Measurements from ENCODE around the gene CCDC91. TPM values are rescaled to one million over a fixed set of nuclear protein-coding genes. Genes with fewer than 3 reads are reported as not detected.

The CCDC91 gene
- total RNA-seq, 1 experiment from 2014 or later, result 35.9 TPM

- intact Hi-C loops (cut with micrococcal nuclease), result no loop called here
- Mint-ChIP-seq H3K27me3 (ENCODE audit: insufficient read depth, unreplicated experiment) (no peaks in the 10 kb centered on the region), H3K4me1 (ENCODE audit: insufficient read depth, unreplicated experiment) (no peaks in the 10 kb centered on the region), H3K9me3 (ENCODE audit: unreplicated experiment) (no peaks in the 10 kb centered on the region), H3K36me3 (ENCODE audit: insufficient read depth, unreplicated experiment) (no peaks in the 10 kb centered on the region), H3K27ac (ENCODE audit: low read depth, unreplicated experiment) (no peak overlapping the region), H3K4me3 (ENCODE audit: unreplicated experiment) (no peak overlapping the region)
- TF ChIP-seq CTCF (IDR thresholded peaks at IDR 0.05; ENCODE audit: unreplicated experiment), result no peak
- no TSS peak for BruUV-seq (replicated peaks)
- ChIA-PET POLR2A (interaction anchor here (0.6 to 1.1 kb wide), 3 partner anchors 13 to 616 kb away, joined by 3 to 4 read pairs (median 3); no protein-coding TSS in a partner anchor), CTCF (interaction anchor here (0.7 to 1.8 kb wide), 3 partner anchors 13 to 1855 kb away, joined by 3 to 5 read pairs (median 3); no protein-coding TSS in a partner anchor)
- no peak for DNase-seq (ENCODE audit: unreplicated experiment)
Measured at GRCh38 chr12:28158353-28158752, 31.9 kb upstream of the CCDC91 start.

GRCh38 chr12:28159688-28160087 is 30.6 kb upstream of the CCDC91 start:
- no peak overlapping the region for H3K27ac Mint-ChIP-seq (ENCODE audit: low read depth, unreplicated experiment)
- DNase-seq (ENCODE audit: unreplicated experiment), result no peak
- POLR2A ChIA-PET, result interaction anchor here (2.0 kb wide), 1 partner anchor 10 kb away, joined by 4 read pairs; no protein-coding TSS in a partner anchor
- intact Hi-C loops (cut with micrococcal nuclease), result no loop called here
- no peak overlapping the region for H3K4me3 Mint-ChIP-seq (ENCODE audit: unreplicated experiment)
- no peaks in the 10 kb centered on the region for H3K4me1 Mint-ChIP-seq (ENCODE audit: insufficient read depth, unreplicated experiment)
- CTCF ChIA-PET, result interaction anchor here (0.9 to 1.8 kb wide), 2 partner anchors 12 to 426 kb away, joined by 3 to 5 read pairs; no protein-coding TSS in a partner anchor
- TF ChIP-seq CTCF (IDR thresholded peaks at IDR 0.05; ENCODE audit: unreplicated experiment), result no peak
- H3K36me3 Mint-ChIP-seq (ENCODE audit: insufficient read depth, unreplicated experiment), result no peaks in the 10 kb centered on the region
- no peaks in the 10 kb centered on the region for H3K27me3 Mint-ChIP-seq (ENCODE audit: insufficient read depth, unreplicated experiment)
- no peaks in the 10 kb centered on the region for H3K9me3 Mint-ChIP-seq (ENCODE audit: unreplicated experiment)
- no TSS peak for BruUV-seq (replicated peaks)

- H3K4me3 Mint-ChIP-seq (ENCODE audit: unreplicated experiment), result no peak overlapping the region
- H3K27me3 Mint-ChIP-seq (ENCODE audit: insufficient read depth, unreplicated experiment), result no peaks in the 10 kb centered on the region
- no TSS peak for BruUV-seq (replicated peaks)
- POLR2A ChIA-PET, result no interaction called here
- no peak overlapping the region for H3K27ac Mint-ChIP-seq (ENCODE audit: low read depth, unreplicated experiment)
- CTCF ChIA-PET, result no interaction called here
- no peak for DNase-seq (ENCODE audit: unreplicated experiment)
- intact Hi-C loops (cut with micrococcal nuclease), result no loop called here
- no peak for TF ChIP-seq CTCF (IDR thresholded peaks at IDR 0.05; ENCODE audit: unreplicated experiment)
- no peaks in the 10 kb centered on the region for H3K9me3 Mint-ChIP-seq (ENCODE audit: unreplicated experiment)
- H3K4me1 Mint-ChIP-seq (ENCODE audit: insufficient read depth, unreplicated experiment), result no peaks in the 10 kb centered on the region
- H3K36me3 Mint-ChIP-seq (ENCODE audit: insufficient read depth, unreplicated experiment), result no peaks in the 10 kb centered on the region
Measured at GRCh38 chr12:28161697-28162096, 28.6 kb upstream of the CCDC91 start.

- Mint-ChIP-seq H3K27ac (ENCODE audit: low read depth, unreplicated experiment) (no peak overlapping the region), H3K4me3 (ENCODE audit: unreplicated experiment) (no peak overlapping the region), H3K9me3 (ENCODE audit: unreplicated experiment) (no peaks in the 10 kb centered on the region), H3K27me3 (ENCODE audit: insufficient read depth, unreplicated experiment) (no peaks in the 10 kb centered on the region), H3K36me3 (ENCODE audit: insufficient read depth, unreplicated experiment) (no peaks in the 10 kb centered on the region), H3K4me1 (ENCODE audit: insufficient read depth, unreplicated experiment) (no peaks in the 10 kb centered on the region)
- ChIA-PET POLR2A (no interaction called here), CTCF (interaction anchor here (0.6 kb wide), 1 partner anchor 807 kb away, joined by 3 read pairs; no protein-coding TSS in a partner anchor)
- no TSS peak for BruUV-seq (replicated peaks)
- intact Hi-C loops (cut with micrococcal nuclease), result no loop called here
- DNase-seq (ENCODE audit: unreplicated experiment), result no peak
- TF ChIP-seq CTCF (IDR thresholded peaks at IDR 0.05; ENCODE audit: unreplicated experiment), result no peak
Measured at GRCh38 chr12:28162697-28163096, 27.6 kb upstream of the CCDC91 start.

Data from MCF 10A (cell line).